Measurements from ENCODE around the gene TUT1.

TUT1 gene

GRCh38 chr11:62547691-62548281, 43.5 kb downstream of the TUT1 start:
- DNase-seq (ENCODE audit: low read depth): no peak
- H3K4me3 ChIP-seq (ENCODE audit: low read depth, low read length): no peak overlapping the region
- no peak for TF ChIP-seq CTCF (IDR thresholded peaks at IDR 0.05; ENCODE audit: control insufficient read depth, extremely low read depth, insufficient read depth)

- peak overlapping the region; percentile 83 for H3K4me3 ChIP-seq (ENCODE audit: low read depth, low read length)
- no peak for TF ChIP-seq CTCF (IDR thresholded peaks at IDR 0.05; ENCODE audit: control insufficient read depth, extremely low read depth, insufficient read depth)
- no peak for DNase-seq (ENCODE audit: low read depth)
These were observed 44.2 kb downstream of the TUT1 start for GRCh38 chr11:62546929-62547625.

- H3K4me3 ChIP-seq (ENCODE audit: low read depth, low read length): peak within 1 kb of the TSS; percentile 83
- TF ChIP-seq CTCF (IDR thresholded peaks at IDR 0.05; ENCODE audit: control insufficient read depth, extremely low read depth, insufficient read depth): no peak
- no peak for DNase-seq (ENCODE audit: low read depth)
These were observed 44.9 kb downstream of the TUT1 start, which contains the start of gene AHNAK for GRCh38 chr11:62546244-62546928. Gene AHNAK (minus strand): TSS chr11:62546806. CDS start chr11:62536098, 10,708 bp downstream.

- peak overlapping the region; percentile 83 for H3K4me3 ChIP-seq (ENCODE audit: low read depth, low read length)
- no peak for TF ChIP-seq CTCF (IDR thresholded peaks at IDR 0.05; ENCODE audit: control insufficient read depth, extremely low read depth, insufficient read depth)
- no peak for DNase-seq (ENCODE audit: low read depth)
These were observed 45.7 kb downstream of the TUT1 start for GRCh38 chr11:62545437-62546243.

- DNase-seq (ENCODE audit: low read depth): no peak
- H3K4me3 ChIP-seq (ENCODE audit: low read depth, low read length): peak overlapping the region; percentile 83
These were observed 46.5 kb downstream of the TUT1 start for GRCh38 chr11:62544581-62545436.

More at GRCh38 chr11:62544581-62545436, 46.5 kb downstream of the TUT1 start:
- no peak for TF ChIP-seq CTCF (IDR thresholded peaks at IDR 0.05; ENCODE audit: control insufficient read depth, extremely low read depth, insufficient read depth)

Data from LNCaP clone FGC (cell line).